ENCODE measurements around the gene TRPM7.
"Not testable (repeated sequence)": the region's sequence is repeated elsewhere in the genome, so short reads cannot be mapped to it uniquely, and the experiment has no call there.

GRCh38 chr15:50622361-50622943 is 64.1 kb downstream of the TRPM7 start:
- TF ChIP-seq REST (IDR thresholded peaks at IDR 0.05); GABPA (IDR thresholded peaks at IDR 0.05 in 1 of 2, conservative IDR thresholded peaks at IDR 0.05 in 1 of 2); EGR1 (IDR thresholded peaks at IDR 0.05; ENCODE audit: low read depth in 2 of 2): not testable (repeated sequence)
- TF ChIP-seq CTCF (IDR thresholded peaks at IDR 0.05; ENCODE audit: low read depth, low read length, missing input control) (peak; percentile 17), RAD21 (IDR thresholded peaks at IDR 0.05) (peak; percentile 14 to 15)

Data from liver (tissue), 3 donors.